Keratinocyte (primary cell): ENCODE data around the gene MTA2. TPM values are rescaled to one million over a fixed set of nuclear protein-coding genes. Genes with fewer than 3 reads are reported as not detected.

Source experiments
- DNase-seq: peaks from one replicate; pipeline ENCODE4 v3.0.0-alpha.2; 2011; ENCODE audit warnings: low read depth, missing footprints, low spot score
- FAIRE-seq: peaks from 2 replicates; lab custom pipeline; 2011; peaks lifted over from hg19 to GRCh38; lab: Jason Lieb, UNC
- H2AFZ ChIP-seq: 2 replicates; pipeline ENCODE4 v1.6.0; 2012; ENCODE audit warnings: low read length, control low read depth, inconsistent platforms; ENCODE audit not compliant: control insufficient read depth
- H3K27ac ChIP-seq: 2 replicates; pipeline ENCODE4 v1.5.1; 2011; ENCODE audit warnings: low read length; ENCODE audit not compliant: control insufficient read depth, insufficient read depth
- H3K27me3 ChIP-seq: 3 replicates; pipeline ENCODE4 v1.6.0; 2011; ENCODE audit warnings: low read length; ENCODE audit not compliant: control insufficient read depth, insufficient read depth; ENCODE audit errors: extremely low read depth
- H3K36me3 ChIP-seq, 2 experiments: 2 replicates in 1 of 2; 3 replicates in 1 of 2; pipeline ENCODE4 v1.5.1; 2011; ENCODE audit warnings: low read length in 2 of 2, mild to moderate bottlenecking in 1 of 2; ENCODE audit not compliant: control insufficient read depth in 2 of 2, insufficient read depth in 2 of 2; ENCODE audit errors: extremely low read depth in 1 of 2
- H3K4me1 ChIP-seq: 3 replicates; pipeline ENCODE4 v1.5.1; 2011; ENCODE audit warnings: low read length; ENCODE audit not compliant: control insufficient read depth, insufficient read depth; ENCODE audit errors: extremely low read depth
- H3K4me2 ChIP-seq: 3 replicates; pipeline ENCODE4 v1.6.0; 2011; ENCODE audit warnings: low read depth, low read length; ENCODE audit not compliant: control insufficient read depth, insufficient read depth; ENCODE audit errors: extremely low read depth
- H3K4me3 ChIP-seq, 3 experiments: fragments of 200-600 bp in 1 of 3; sonication (generic) in 1 of 3; 2 replicates in 2 of 3; 3 replicates in 1 of 3; pipeline ENCODE4 v1.5.1; 2011 to 2016; ENCODE audit warnings: low read length in 3 of 3, mild to moderate bottlenecking in 3 of 3, control low read depth in 2 of 3, inconsistent platforms in 1 of 3, low read depth in 1 of 3, mixed read lengths in 1 of 3, mixed run types in 1 of 3, moderate library complexity in 1 of 3; ENCODE audit not compliant: control insufficient read depth in 2 of 3, insufficient read depth in 2 of 3; ENCODE audit errors: extremely low read depth in 1 of 3
- H3K79me2 ChIP-seq: 2 replicates; pipeline ENCODE4 v1.6.0; 2012; ENCODE audit warnings: low read length; ENCODE audit not compliant: control insufficient read depth, insufficient read depth
- H3K9ac ChIP-seq: 3 replicates; pipeline ENCODE4 v1.6.0; 2011; ENCODE audit warnings: low read length; ENCODE audit not compliant: control insufficient read depth, insufficient read depth; ENCODE audit errors: extremely low read depth
- H3K9me1 ChIP-seq: 3 replicates; pipeline ENCODE4 v1.6.0; 2011; ENCODE audit warnings: low read length; ENCODE audit not compliant: control insufficient read depth, insufficient read depth; ENCODE audit errors: extremely low read depth
- H3K9me3 ChIP-seq: 2 replicates; pipeline ENCODE4 v1.5.1; 2012; ENCODE audit warnings: low read depth, low read length; ENCODE audit not compliant: control insufficient read depth
- H4K20me1 ChIP-seq: 3 replicates; pipeline ENCODE4 v1.6.0; 2011; ENCODE audit warnings: low read length; ENCODE audit not compliant: control insufficient read depth, insufficient read depth; ENCODE audit errors: extremely low read depth
- CTCF ChIP-seq, 3 experiments: IDR thresholded peaks in 1 of 3; conservative IDR thresholded peaks in 1 of 3; optimal IDR thresholded peaks in 1 of 3; 2 replicates in 2 of 3; 3 replicates in 1 of 3; pipeline versions ENCODE3 to v1.5.1; 2011; ENCODE audit warnings: low read length in 3 of 3, mild to moderate bottlenecking in 3 of 3, moderate library complexity in 2 of 3, control low read depth in 1 of 3, inconsistent platforms in 1 of 3; ENCODE audit not compliant: insufficient read depth in 2 of 3; ENCODE audit errors: extremely low read depth in 1 of 3
- EZH2 ChIP-seq: IDR thresholded peaks from one replicate; pipeline ENCODE4 v1.6.1; 2012; ENCODE audit warnings: inconsistent platforms, mild to moderate bottlenecking, low read length, moderate library complexity
- dilution Hi-C: fragments of 300-500 bp; cut with MboI; formaldehyde crosslinking; loops from one replicate; pipeline ENCODE4 v1.7.0; 2020; ENCODE audit warnings: low sequenced_read_pairs; ENCODE audit not compliant: extremely low pct_ligation_motif_present
- polyA plus RNA-seq, 5 experiments: library from polyadenylated mRNA; depleted of rRNA in 3 of 5; stranded (reverse) in 3 of 5; stranded (forward) in 1 of 5; unstranded in 1 of 5; fragments of >200 nt; gene quantifications; 1 replicate in 1 of 5; 2 replicates in 3 of 5; 3 replicates in 1 of 5; pipeline versions ENCODE4 v1.2.1 to v1.2.3, GENCODE V29; 2011 to 2012; ENCODE audit warnings: missing spikeins in 2 of 5, low read depth in 1 of 5, low replicate concordance in 1 of 5

MTA2 gene
- polyA plus RNA-seq, 1 donor (not counting 4 experiments of a cell fraction or from before 2014, with no cell fraction given) = 39.7 TPM

GRCh38 chr11:62604460-62605120 is 2.9 kb upstream of the MTA2 start:
- DNase-seq (no peak), FAIRE-seq (no peak)
- Histone ChIP-seq H3K9me1 (no peaks in the 10 kb centered on the region), H3K9me3 (no peaks in the 10 kb centered on the region), H3K27me3 (no peaks in the 10 kb centered on the region), H3K27ac (no peak overlapping the region), H3K79me2 (peaks cover 16% of the 10 kb centered on the region), H2AFZ (no peak overlapping the region), H3K4me2 (no peak overlapping the region), H3K4me3 (no peak overlapping the region), H4K20me1 (no peaks in the 10 kb centered on the region), H3K4me1 (peaks cover 5% of the 10 kb centered on the region), H3K36me3 (peaks cover 12 to 14% of the 10 kb centered on the region in 2 experiments), H3K9ac (no peak overlapping the region)
- TF ChIP-seq CTCF (optimal IDR thresholded peaks at IDR 0.05 in 1 of 3, IDR thresholded peaks at IDR 0.05 in 1 of 3, conservative IDR thresholded peaks at IDR 0.05 in 1 of 3; ENCODE audit: extremely low read depth in 1 of 3, insufficient read depth in 2 of 3, low read length in 3 of 3) (no peak), EZH2 (no peak)
- dilution Hi-C loops = no loop called here

- TF ChIP-seq CTCF (optimal IDR thresholded peaks at IDR 0.05 in 1 of 3, IDR thresholded peaks at IDR 0.05 in 1 of 3, conservative IDR thresholded peaks at IDR 0.05 in 1 of 3; ENCODE audit: extremely low read depth in 1 of 3, insufficient read depth in 2 of 3, low read length in 3 of 3) (no peak), EZH2 (no peak)
- Histone ChIP-seq H2AFZ (no peak overlapping the region), H3K4me2 (no peak overlapping the region), H4K20me1 (no peaks in the 10 kb centered on the region), H3K36me3 (peaks cover 15% of the 10 kb centered on the region in 2 experiments), H3K79me2 (peaks cover 22% of the 10 kb centered on the region), H3K9me1 (no peaks in the 10 kb centered on the region), H3K27ac (no peak overlapping the region), H3K9ac (no peak overlapping the region), H3K27me3 (no peaks in the 10 kb centered on the region), H3K4me3 (no peak overlapping the region), H3K9me3 (no peaks in the 10 kb centered on the region), H3K4me1 (peaks cover 11% of the 10 kb centered on the region)
- no peak for DNase-seq
- no peak for FAIRE-seq
- dilution Hi-C loops = no loop called here
Observed at GRCh38 chr11:62603776-62604299, 2.2 kb upstream of the MTA2 start.
